ENCODE results near the gene PACSIN2.

- TF ChIP-seq CTCF (IDR thresholded peaks at IDR 0.05; ENCODE audit: insufficient read depth, low read length) = no peak
- no peak for TF ChIP-seq POLR2AphosphoS5 (IDR thresholded peaks at IDR 0.05; ENCODE audit: low read depth)
- TF ChIP-seq SPI1 (IDR thresholded peaks at IDR 0.05; ENCODE audit: borderline replicate concordance, low read depth) = no peak
These were observed 132.8 kb downstream of the PACSIN2 start for GRCh38 chr22:42881982-42882656.
